GM18519 (cell line): ENCODE data around the gene GMDS.

ENCODE experiments used
- ATAC-seq: cut with Tn5 transposase; IDR thresholded peaks from one replicate; pipeline ENCODE4 v1.9.1; 2021; ENCODE audit warnings: mild to moderate bottlenecking, moderate library complexity; ENCODE audit not compliant: unreplicated experiment, low FRiP score

GMDS gene

DNA sequence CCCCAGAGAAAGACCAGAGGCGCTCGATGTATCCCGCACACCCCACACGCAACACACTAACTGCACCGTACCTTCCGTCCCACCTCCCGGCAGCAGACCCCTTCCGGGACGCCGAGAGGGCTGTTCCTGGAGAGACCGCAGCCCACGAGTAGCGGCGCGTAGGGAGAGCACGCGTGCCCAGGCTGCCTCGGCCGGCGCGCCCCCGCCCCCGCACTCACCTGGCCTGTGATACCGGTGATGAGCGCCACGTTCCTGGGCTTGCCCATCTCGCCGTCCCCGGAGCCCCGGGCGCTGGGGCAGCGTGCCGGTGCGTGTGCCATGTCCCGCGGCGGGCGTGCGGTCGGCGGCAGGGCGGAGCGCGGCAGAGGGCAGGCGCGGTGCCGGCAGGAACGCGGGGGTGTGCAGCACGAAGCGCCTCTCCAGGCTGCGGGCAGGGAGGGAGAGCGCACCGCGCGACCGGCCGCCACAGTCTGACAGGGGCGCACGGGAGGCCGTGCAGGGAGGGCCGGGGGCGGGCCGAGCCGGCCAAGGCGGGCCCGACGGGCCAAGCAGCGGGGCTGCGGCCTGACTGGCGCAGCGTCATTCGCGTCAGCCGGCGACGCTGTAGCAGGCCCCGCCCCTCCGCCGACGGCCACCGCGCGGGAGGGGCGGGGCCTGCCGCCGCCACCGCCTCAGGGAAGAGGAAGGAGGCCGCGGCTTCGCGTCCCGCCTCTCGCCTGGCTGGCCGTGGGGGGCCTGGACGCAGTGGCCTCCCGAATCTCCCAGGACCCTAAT is at the start of gene GMDS:
GMDS (minus strand) TSS at position 503 of the 774 bp plus-strand sequence.
- peak; percentile 90 for ATAC-seq

DNA sequence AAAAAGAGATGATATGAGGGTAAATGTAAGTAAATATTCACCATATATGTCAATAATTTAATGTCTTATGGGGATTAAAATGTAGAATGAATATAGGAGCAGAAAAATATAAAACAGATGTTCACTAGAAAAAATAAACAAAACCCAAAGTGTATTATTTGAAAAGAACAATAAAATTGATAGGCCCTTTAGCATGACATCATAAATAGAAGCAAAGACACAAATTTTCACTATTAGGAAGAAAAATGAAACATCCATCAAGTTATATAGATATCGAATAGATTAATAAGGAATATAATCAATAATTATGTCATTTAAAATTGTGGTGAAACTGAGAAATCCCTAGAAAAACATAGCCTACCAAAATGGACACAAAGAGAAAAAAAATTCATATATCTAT is 40.1 kb upstream of the GMDS start:
- no peak for ATAC-seq

DNA sequence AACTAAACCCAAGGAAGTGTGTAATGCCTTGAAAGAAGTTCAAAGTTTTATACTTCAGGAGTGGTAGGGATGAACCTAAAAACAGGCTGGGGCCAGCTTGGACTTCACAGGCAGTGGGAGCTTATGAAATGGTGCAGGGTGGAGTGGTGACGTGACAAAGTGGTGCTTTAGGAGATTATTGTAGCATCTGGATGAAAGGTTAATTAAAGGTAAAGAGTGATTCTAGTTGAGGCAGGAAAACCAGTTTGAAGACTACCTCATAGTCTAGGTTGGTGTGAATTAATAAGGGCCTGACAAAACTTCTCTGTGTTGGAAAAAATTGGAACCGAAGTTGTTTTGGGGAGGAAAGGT is 30.5 kb upstream of the GMDS start:
- ATAC-seq: no peak

DNA sequence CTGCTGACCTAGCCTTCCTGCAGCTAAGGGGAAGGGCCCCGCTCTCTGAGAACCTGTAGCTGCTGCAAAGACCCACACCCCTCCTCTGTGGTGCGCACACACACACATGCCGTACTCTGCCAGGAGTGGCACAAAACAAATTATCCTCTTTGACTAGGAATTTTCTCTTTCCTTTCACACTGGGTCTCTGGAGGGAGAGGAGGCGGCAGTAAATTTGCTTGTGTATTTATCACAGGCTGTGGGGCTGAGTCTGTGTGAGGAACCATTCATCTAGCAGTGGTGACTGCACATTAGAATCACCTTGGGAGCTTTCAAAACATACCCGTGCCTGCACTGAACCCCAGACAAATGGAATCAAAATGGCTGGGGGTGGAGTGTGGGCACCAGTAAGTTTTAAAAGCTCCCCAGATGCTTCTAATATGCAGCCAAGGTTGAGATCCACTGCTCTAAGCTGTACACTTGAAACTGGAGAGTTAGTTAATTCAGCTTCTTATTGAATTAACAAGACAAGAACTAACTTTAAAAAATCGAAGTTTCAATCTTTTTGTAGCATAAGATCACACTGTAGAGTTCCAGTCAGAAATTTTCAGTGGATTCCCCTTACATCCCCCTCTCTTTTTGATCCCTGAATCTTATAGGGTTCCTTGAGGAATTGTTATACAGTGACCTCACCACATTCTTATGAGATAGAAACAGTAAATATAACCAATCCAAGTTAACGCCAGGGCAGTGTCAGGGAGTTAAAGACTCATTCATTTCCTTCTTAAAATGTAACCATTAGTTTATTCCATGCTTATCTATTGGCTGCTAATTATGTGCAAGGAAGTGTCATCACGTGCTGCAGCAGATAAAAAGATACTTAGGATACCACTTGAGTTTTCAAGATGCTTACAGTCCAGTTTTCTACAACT is 29.8 kb upstream of the GMDS start:
- ATAC-seq: no peak

DNA sequence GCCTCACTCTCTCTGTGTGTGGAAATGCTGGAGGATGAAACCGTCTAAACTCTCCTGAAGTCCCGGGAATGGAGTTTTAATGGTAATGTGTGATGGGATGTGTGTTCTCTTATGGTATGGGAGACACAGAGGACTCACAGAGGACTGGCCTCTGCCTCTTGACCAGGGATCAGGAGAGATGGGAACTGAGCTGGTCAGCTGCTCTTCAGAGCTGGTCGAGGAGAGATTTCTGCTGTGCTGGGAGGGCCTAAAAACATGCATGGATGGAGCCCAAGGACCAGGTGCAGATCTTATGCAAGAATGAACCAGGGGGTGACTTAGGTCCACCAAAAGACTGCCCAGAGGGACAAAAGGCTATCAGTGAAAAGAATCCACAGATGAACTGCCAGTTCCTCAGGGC is 27.3 kb upstream of the GMDS start:
- no peak for ATAC-seq

DNA sequence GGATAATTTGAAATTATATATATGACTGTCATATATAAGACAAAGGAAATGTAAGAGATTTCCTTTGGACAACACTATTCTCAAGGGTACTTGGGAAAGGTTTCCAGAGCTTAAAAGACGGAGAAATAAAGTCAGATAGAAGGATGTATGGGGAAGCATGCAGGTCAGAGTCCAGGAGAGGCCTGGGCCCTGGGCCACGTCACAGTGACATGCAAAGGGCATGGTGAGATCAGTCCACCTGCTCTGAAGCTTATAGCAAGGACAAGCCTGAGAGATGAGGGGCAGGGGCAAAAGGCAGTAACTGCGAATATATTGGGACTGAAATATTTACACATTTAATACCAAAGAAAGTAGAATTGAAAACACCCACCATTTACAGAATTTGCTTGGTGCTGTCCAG is 24.6 kb upstream of the GMDS start:
- ATAC-seq: no peak

DNA sequence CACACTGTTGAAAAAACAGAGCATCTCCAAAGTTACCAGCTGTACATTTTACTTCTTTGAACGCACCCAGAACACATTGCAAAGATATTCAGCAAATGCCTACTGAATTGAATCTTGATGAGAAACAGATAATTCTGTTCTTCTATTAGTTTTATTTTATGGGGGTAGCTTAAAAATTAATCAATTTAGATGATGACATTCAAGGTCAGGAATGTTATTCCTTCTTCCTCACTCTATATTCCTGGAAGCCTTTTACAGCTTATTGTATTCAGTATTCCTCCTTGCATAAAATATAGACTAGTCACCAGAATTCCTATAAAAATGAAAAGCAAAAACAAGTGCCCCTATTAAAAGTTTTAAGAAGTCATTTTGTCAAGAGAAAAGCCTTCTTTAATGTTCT is 21.4 kb upstream of the GMDS start:
- ATAC-seq: no peak

DNA sequence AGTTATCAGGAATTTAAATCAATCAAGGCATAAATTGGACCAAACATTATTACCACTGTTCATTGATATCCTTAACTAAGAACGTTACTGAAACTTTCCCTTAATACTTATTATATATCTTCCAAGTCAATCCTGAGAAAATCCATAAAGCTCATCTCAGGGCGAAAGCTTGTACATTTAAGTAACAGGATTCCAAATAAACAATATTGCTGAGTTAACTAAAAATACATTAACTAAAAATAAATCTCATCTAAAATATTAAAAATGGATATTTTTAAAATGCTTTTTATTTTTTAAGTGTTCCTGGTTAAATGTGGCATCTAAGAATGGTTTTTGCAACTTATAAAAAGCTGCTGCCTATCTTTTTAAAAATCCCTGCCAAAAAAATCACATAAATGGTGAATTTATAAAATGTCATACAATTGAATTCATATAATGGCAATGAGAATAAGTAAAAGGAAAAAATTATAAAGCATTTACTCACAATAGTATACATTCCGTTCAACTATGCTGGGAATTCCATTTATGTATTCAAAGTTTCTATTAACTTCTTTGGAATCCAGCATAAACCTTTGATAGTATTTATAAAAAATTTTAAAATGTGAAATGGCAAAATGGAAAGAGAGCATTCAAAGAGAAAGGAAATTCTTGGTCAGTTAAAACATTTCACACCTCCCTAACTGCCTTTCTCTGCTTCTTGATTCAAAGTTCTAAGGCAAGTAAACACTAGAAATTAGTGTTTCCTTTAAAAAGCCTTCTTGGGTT is 20.8 kb upstream of the GMDS start:
- no peak for ATAC-seq

DNA sequence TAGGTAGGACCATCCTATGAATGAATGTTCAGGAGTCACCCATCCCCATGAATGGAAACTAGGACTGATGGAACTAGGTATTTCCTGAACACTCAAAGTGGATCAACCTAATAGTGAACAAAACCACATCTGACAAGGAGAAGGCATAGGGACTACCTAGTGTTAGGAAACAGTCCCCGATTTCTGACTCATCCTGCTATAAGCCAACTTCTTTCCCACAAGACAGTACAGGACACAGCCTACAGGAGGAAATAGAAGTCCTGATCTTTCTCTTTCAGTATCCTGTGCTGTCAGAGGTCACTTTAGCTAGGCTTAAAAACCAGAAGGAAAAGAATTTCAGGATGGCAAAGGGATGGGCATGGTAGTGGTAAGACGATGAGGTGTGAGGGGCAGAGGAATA is 19.5 kb upstream of the GMDS start:
- ATAC-seq: no peak

DNA sequence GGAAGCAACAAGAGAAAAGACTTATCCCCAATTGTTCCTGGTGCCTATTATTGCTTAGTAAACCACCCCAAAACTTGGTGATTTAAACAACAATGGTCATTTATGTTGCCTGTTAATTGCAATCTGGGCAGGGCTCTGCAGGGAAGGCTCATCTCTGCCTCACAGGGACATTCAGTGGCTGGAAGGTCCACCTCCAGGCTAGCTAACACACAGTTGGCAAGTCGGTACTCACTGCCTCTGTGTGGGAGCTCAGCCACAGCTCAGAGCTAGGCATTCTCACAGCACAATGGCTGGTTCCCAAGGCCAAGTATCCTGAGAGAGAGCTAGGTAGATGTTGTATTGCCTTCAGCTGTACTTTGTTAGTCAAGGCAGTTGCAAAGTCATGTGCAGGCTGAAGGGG is 18.5 kb upstream of the GMDS start:
- no peak for ATAC-seq

DNA sequence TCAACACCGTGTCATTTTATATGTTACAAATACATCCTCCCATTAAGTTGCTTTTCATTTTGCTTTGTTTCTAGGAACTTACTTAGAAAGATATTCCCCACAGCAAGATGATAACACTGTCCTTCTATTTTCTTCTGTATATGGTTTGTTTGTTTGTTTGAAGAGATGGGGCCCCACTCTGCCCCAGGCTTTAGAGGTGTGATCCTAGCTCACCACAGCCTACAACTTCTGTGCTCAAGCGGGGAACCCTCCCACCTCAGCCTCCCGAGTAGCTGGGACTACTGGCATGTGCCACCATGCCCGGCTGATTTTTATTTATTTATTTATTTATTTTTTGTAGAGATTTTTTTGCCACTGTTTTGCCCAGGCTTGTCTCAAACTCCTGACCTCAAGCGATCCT is 14.2 kb upstream of the GMDS start:
- ATAC-seq: no peak

DNA sequence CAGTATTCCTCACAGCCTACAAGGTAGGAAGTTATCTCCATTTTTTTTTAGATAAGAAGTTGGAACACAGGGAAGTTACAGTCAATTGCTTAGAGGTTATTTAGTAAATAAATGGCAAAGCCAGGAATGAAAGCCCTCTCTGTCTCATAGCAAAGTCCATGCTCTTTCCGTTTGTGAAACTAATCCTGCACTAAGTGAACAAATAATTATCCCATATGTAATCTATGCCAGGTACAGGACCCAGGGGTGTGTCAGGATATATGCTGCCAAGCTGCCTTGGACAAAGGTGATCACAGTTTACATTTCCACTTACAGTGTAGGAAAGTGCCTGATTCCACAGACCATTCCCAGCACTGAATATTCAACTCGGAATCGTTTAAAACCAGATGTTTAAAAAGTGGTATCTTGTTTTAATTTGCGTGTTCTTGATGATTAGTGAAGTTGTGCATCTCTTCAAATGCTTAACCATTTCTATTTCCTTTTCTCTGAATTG is 13.6 kb upstream of the GMDS start:
- no peak for ATAC-seq

DNA sequence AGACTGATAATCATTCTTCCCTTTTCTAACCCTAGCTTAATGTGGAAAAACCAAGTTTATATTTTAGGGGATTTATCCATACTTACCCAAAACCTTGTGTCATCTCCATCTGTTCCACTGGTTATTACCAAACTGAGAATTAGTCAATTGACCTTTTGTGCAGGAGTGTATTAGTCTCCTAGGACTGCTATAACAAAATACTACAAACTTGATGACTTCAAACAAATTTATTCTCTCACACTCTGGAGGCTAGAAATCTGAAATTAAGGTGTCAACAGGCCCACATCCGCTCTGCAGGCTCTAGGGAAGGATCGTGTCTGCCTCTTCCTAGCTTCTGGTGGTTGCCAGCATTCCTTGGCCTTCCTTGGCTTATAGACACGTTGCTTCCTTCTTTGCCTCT is 12.7 kb upstream of the GMDS start:
- ATAC-seq: no peak

DNA sequence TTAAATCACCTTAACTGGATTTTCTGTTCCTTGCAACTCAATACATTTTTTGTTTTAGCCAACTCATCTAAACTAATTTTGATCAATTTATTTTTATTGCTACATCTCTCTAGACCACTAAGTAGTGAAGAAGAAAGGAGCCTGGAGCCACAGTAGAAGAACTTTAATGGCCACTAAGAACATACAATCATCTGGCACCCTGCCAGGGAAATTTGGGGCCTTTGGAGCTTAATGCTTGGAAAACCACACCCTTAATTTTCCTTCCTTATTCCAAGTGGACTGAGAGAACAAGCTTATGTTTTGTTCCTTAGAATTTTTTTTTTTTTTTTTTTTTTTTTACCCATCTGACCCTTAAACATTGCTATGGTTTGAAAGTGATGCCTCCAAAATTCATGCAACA is 12.0 kb upstream of the GMDS start:
- ATAC-seq: no peak

DNA sequence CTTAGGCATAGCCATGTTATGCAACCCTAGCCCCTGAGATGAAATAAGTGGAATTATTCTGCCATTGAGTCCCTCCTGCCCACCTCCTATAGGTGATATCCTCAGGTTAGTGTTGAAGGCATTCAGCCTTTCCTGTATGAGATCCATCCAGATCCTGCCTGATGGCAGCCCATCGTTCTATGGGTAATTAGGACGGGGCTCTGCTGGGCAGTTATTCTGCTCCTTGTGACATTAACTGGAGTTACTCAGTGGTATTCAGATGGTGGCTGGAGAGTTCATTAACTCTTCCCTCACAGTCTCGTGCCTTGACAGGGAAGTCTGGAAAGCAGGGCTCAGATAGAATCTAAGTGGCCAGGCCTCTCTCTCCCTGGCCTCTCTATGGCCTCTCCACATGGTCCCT is 9.3 kb upstream of the GMDS start:
- no peak for ATAC-seq

DNA sequence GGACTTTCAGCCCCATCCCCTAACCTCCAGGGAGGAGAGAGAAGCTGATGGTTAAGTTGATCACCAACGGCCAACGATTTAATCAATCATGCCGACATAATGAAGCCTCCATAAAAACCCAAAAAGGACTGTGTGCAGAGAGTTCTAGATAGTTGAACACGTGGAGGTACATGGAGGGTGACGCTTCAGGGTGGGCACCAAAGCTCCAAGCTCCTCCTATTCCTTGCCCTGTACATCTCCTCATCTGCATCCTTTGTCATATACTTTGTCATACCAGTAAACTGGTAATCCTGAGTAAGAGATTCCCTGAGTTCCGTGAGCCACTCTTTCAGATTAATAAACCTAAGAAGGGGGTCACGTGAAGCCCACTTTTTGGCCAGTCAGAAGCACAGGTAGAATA is 3.7 kb upstream of the GMDS start:
- no peak for ATAC-seq

DNA sequence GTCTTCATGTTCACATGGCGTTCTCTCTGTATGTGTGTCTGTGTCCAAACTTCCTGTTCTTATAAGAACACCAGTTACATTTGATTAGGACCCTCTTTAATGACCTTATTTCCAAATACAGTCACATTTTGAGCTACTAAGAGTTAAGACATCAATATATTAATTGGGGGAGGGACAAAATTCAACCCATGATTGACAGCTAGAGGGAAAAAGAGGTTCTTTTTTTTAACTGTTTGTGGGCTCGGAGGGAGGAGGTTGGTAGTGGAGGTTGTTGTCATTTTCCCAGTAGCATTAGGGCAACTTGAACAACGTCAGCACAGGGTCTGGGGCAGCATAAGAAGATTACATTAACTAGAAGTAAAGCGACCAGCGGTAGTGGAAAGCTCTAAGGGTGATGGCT is 2.3 kb upstream of the GMDS start:
- ATAC-seq: no peak

DNA sequence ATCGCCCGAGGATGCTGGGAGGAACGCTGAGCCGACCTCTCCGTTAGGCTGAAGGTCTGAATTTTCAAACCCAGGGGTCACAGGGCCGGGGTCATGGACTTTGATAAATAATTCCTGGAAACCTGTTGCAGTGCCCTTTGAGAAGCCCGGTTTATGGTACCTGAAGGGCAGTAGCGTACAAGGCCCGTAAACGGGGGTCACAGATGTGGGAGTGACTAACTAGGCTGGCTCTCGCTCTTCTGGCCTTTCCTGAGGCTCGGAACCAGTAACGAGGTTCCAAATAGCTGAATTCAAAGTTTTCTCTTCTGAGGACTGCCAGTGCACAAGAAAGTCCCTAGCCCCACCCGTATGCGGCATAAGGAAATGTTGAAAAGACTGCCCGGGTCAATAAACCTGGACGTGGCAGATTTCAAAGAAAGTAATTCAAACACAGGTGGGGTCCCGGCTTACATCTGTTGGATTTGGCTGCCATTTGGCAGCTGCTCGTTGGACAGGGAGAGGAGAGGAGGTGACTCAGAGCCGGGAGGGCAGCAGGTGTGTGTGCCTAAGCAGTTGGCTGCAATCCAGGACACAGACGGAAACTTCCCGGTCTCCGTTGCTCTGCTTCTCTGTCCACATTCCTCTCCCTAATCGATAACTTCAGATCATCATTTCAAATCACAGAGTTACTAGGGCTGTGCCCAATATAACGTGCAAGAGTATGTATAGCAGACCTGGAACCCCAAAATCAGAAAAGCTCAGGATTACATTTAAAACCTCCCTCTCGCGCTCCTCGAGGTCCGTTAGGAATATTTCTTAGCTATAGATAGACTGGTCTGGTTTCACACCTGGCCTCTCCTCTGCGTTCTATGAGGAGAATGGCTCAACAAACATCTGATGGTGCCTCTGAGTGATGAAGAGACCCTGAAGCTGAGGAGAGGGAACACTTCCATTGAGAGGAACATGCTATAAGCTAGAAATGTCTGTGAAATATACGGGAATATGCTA is 765 bp upstream of the GMDS start:
- no peak for ATAC-seq

DNA sequence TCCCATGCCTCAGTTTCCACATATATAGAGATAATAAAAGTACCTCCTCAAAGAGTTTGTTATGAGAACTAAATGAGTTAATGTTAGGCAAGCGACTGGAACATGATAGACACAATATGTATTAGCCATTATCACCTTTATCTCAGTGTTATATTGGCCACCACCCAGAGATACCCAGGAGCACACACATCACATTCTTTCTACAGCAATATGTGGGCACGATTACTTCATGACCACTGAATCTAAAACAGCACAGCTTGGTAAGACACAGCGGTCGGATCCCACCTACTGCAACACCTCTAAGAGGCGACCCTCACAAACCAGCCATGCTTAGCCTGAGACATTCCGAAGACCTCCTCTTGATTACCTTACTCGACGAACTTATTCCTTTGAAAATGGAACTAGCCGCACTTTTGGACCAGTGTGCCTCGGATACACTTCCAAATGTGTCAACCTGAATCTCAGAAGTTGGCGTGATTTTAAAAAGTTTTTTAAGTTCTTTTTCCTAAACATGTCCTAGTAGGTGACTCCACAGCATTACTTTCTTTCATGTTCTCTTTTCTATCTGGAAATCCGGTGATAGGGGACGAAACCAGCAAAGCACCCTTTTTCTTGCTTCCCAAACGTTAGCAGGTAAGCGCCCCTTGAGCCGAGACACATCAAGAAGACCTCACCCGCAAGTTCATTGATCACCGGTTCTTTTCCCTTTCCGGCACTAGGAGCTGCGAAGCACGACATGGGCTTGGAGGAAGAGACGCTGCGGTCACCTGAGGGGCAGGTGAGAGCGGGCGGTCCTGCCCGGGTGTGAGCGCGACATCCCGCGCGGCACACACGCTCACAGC is 923 bp downstream of the GMDS start:
- ATAC-seq: no peak
